ENCODE results near the gene SRC. TPM values are rescaled to one million over a fixed set of nuclear protein-coding genes. Genes with fewer than 3 reads are reported as not detected.

The SRC gene
- total and polyA plus RNA-seq, 2 of the 8 experiments (the other 6 are each of a cell fraction or from before 2014, with no cell fraction given), result 27.6 to 28.8 TPM

GRCh38 chr20:37430778-37431460, 85.0 kb downstream of the SRC start:
- no peak overlapping the region for H2BK15ac ChIP-seq (ENCODE audit: low read length)
- H3K79me2 ChIP-seq (ENCODE audit: control insufficient read depth in 1 of 2, insufficient read depth in 2 of 2, low read length in 2 of 2), result no peaks in the 10 kb centered on the region
- H3K27me3 ChIP-seq (replicated peaks in 1 of 4; ENCODE audit: control insufficient read depth in 3 of 4, extremely low read depth in 1 of 4, insufficient read depth in 3 of 4, low read length in 3 of 4), result no peaks in the 10 kb centered on the region; a peak in 3 of 7 replicates
- POLR2A ChIA-PET (ENCODE audit: partially characterized antibody), result interaction anchor here (1.1 to 1.8 kb wide), 2 partner anchors 12 to 17 kb away, joined by 4 to 5 read pairs; no protein-coding TSS in a partner anchor
- no peak overlapping the region for H3K4me2 ChIP-seq (ENCODE audit: insufficient read depth in 1 of 2, low read depth in 2 of 2, low read length in 2 of 2)
- H3K23ac ChIP-seq (ENCODE audit: insufficient read length), result no peak overlapping the region
- no peak overlapping the region for H2AFZ ChIP-seq (ENCODE audit: low read length)
- H3K9me3 ChIP-seq (ENCODE audit: insufficient read depth in 2 of 2, low read depth in 1 of 2, low read length in 1 of 2), result no peaks in the 10 kb centered on the region
- H2BK120ac ChIP-seq (replicated peaks; ENCODE audit: low read depth, low read length), result no peak overlapping the region
- H3K4ac ChIP-seq (replicated peaks; ENCODE audit: insufficient read length, low read depth, low read length), result no peak overlapping the region
- no peaks in the 10 kb centered on the region; a peak in 1 of 7 replicates for H3K4me1 ChIP-seq (replicated peaks in 1 of 4; ENCODE audit: control insufficient read depth in 3 of 4, insufficient read depth in 4 of 4, low read length in 3 of 4)
- H3K79me1 ChIP-seq (ENCODE audit: low read depth, low read length), result no peaks in the 10 kb centered on the region
- no peak overlapping the region for H2BK20ac ChIP-seq (ENCODE audit: low read length)
- no peak for DNase-seq (ENCODE audit: low read depth in 1 of 2, low spot score in 2 of 2)
- no peak for FAIRE-seq
- 83% methylated on average over 7 of the region's 7 CpGs; no CpG with 5 or more reads in 1 of the 2 experiments for WGBS, 2 experiments (ENCODE audit: extremely low coverage in 1 of 2, insufficient coverage in 1 of 2, insufficient read length in 1 of 2, insufficient replicate concordance in 2 of 2, low coverage in 1 of 2, low lambda C conversion rate in 2 of 2, missing lambda C conversion rate in 1 of 2)
- H3K36me3 ChIP-seq (ENCODE audit: control insufficient read depth in 2 of 4, insufficient read depth in 4 of 4, low read length in 3 of 4), result no peaks in the 10 kb centered on the region
- no peak overlapping the region for H2AK5ac ChIP-seq (ENCODE audit: low read depth, low read length)
- no peak overlapping the region for H2BK5ac ChIP-seq (ENCODE audit: low read depth, low read length)
- H4K20me1 ChIP-seq (replicated peaks in 1 of 2; ENCODE audit: control insufficient read depth in 1 of 2, insufficient read depth in 2 of 2, low read length in 2 of 2), result peaks cover 0 to 3% of the 10 kb centered on the region in 2 experiments
- TF ChIP-seq JUN (IDR thresholded peaks at IDR 0.05; ENCODE audit: low read depth, low read length) (no peak), SUZ12 (IDR thresholded peaks at IDR 0.05; ENCODE audit: low read length) (no peak), TBP (IDR thresholded peaks at IDR 0.05; ENCODE audit: low read depth, low read length) (no peak)
- no peak overlapping the region for H3K9ac ChIP-seq (replicated peaks in 1 of 4; ENCODE audit: extremely low read depth in 1 of 4, low read depth in 3 of 4, low read length in 3 of 4)
- peaks cover 6% of the 10 kb centered on the region; the same call in 1 of the 2 replicates for H3K23me2 ChIP-seq (ENCODE audit: low read depth, low read length)
- H2BK12ac ChIP-seq (ENCODE audit: low read depth, low read length), result no peak overlapping the region
- H4K91ac ChIP-seq (replicated peaks; ENCODE audit: insufficient read length, low read length), result no peak overlapping the region
- H4K5ac ChIP-seq (ENCODE audit: insufficient read length, low read depth, low read length), result no peak overlapping the region
- H3K27ac ChIP-seq (ENCODE audit: low read depth, low read length), result no peak overlapping the region
- no peak overlapping the region for H3K14ac ChIP-seq (ENCODE audit: insufficient read length)
- H4K8ac ChIP-seq (ENCODE audit: extremely low read depth, insufficient read depth, low read length), result no peak overlapping the region
- CTCF ChIA-PET (ENCODE audit: partially characterized antibody), result interaction anchor here (0.6 to 1.7 kb wide), 2 partner anchors 64 to 89 kb away, joined by 3 to 6 read pairs; no protein-coding TSS in a partner anchor
- H3K18ac ChIP-seq (ENCODE audit: extremely low read depth, low read length), result no peak overlapping the region
- H3K4me3 ChIP-seq (ENCODE audit: extremely low read depth in 1 of 4, insufficient read depth in 2 of 4, low read depth in 3 of 4, low read length in 4 of 4), result no peak overlapping the region
- no peak overlapping the region for H3K56ac ChIP-seq (replicated peaks; ENCODE audit: insufficient read length, low read depth, low read length)

Measured in H1 (cell line).